HepG2 (cell line): Measurements from ENCODE around the gene RNF5. TPM values are rescaled to one million over a fixed set of nuclear protein-coding genes. Genes with fewer than 3 reads are reported as not detected.

Source experiments
- ATF7-NPFF ChIP-seq: sonication (generic); formaldehyde crosslinking; IDR thresholded peaks from 2 replicates; pipeline ENCODE4 v1.8.1; 2023; ENCODE audit warnings: mild to moderate bottlenecking, low read depth, missing genetic modification reagents, moderate library complexity
- CHD4 ChIP-seq: fragments of 200-600 bp; sonication (generic); IDR thresholded peaks from 2 replicates; pipeline ENCODE4 v1.7.0; 2017; ENCODE audit warnings: mild to moderate bottlenecking, low read length, borderline replicate concordance
- EP300 ChIP-seq, 3 experiments: sonication (generic) in 1 of 3; formaldehyde crosslinking in 1 of 3; IDR thresholded peaks; 2 replicates each; pipeline versions ENCODE4 v1.5.1 to v1.6.1; 2011 to 2020; ENCODE audit warnings: low read depth in 2 of 3, low read length in 2 of 3, borderline replicate concordance in 1 of 3, improper control_type of control experiment in 1 of 3, mild to moderate bottlenecking in 1 of 3, missing genetic modification reagents in 1 of 3, moderate library complexity in 1 of 3
- MED1 ChIP-seq: sonication (generic); formaldehyde crosslinking; IDR thresholded peaks from 2 replicates; pipeline ENCODE4 v1.4.0; 2020; ENCODE audit warnings: missing genetic modification reagents
- NFKB2 ChIP-seq: sonication (generic); formaldehyde crosslinking; IDR thresholded peaks from 2 replicates; pipeline ENCODE4 v1.4.0; 2020; ENCODE audit warnings: missing genetic modification reagents, borderline replicate concordance
- NR3C1 ChIP-seq: sonication (generic); formaldehyde crosslinking; IDR thresholded peaks from 2 replicates; pipeline ENCODE4 v1.4.0; 2020; ENCODE audit warnings: missing genetic modification reagents
- PRPF4 ChIP-seq: fragments of 200-400 bp; formaldehyde crosslinking; IDR thresholded peaks from 2 replicates; pipeline ENCODE4 v1.6.1; 2016; ENCODE audit warnings: low read length, low read depth; ENCODE audit not compliant: poor library complexity, severe bottlenecking
- RFXANK ChIP-seq: IDR thresholded peaks from 2 replicates; pipeline ENCODE4 v1.6.1; 2016
- ZEB1 ChIP-seq: IDR thresholded peaks from 2 replicates; pipeline ENCODE4 v1.6.1; 2012; ENCODE audit warnings: mild to moderate bottlenecking, low read depth, inconsistent platforms; ENCODE audit not compliant: insufficient replicate concordance
- ZNF101 ChIP-seq: sonication (generic); formaldehyde crosslinking; IDR thresholded peaks from 2 replicates; pipeline ENCODE4 v1.4.0; 2020; ENCODE audit warnings: mild to moderate bottlenecking, low read depth, missing genetic modification reagents, borderline replicate concordance
- ZNF317 ChIP-seq: sonication (generic); formaldehyde crosslinking; IDR thresholded peaks from 2 replicates; pipeline ENCODE4 v1.5.0; 2020; ENCODE audit warnings: mild to moderate bottlenecking, missing genetic modification reagents
- ZNF430 ChIP-seq: sonication (generic); formaldehyde crosslinking; IDR thresholded peaks from 2 replicates; pipeline ENCODE4 v1.9.0; 2021; ENCODE audit warnings: mild to moderate bottlenecking, missing genetic modification reagents
- ZNF441 ChIP-seq: sonication (generic); formaldehyde crosslinking; IDR thresholded peaks from 2 replicates; pipeline ENCODE4 v1.7.0; 2021; ENCODE audit warnings: missing genetic modification reagents, borderline replicate concordance
- ZNF766 ChIP-seq: sonication (generic); formaldehyde crosslinking; IDR thresholded peaks from 2 replicates; pipeline ENCODE4 v1.5.0; 2020; ENCODE audit warnings: missing genetic modification reagents, borderline replicate concordance
- polyA plus RNA-seq, 8 experiments: library from polyadenylated mRNA; depleted of rRNA in 3 of 8; stranded (reverse) in 7 of 8; unstranded in 1 of 8; fragments of >200 nt; fragmentation: Illumina TruSeq in 4 of 8; extraction: Trizol in 4 of 8; gene quantifications; 2 replicates each; pipeline versions ENCODE4 v1.2.1 to v1.2.3, GENCODE V29; 2011 to 2016; ENCODE audit warnings: low read depth in 4 of 8, missing spikeins in 1 of 8, mixed read lengths in 1 of 8; ENCODE audit not compliant: insufficient read depth in 1 of 8
- total RNA-seq, 5 experiments: library from RNA; depleted of rRNA; stranded (reverse); fragments of >200 nt; fragmentation: Illumina TruSeq; extraction: Trizol; gene quantifications; 2 replicates each; pipeline ENCODE4 v1.2.3, GENCODE V29; 2016; ENCODE audit warnings: low read depth in 1 of 5
- TF ChIP-seq, protein P1 (sequence below): sonication (generic); formaldehyde crosslinking; IDR thresholded peaks from 2 replicates; pipeline ENCODE4 v1.5.0; 2020; ENCODE audit warnings: missing genetic modification reagents
- TF ChIP-seq, protein P2 (sequence below): IDR thresholded peaks from 2 replicates; pipeline ENCODE4 v1.6.1; 2016; ENCODE audit warnings: control low read depth
- TF ChIP-seq, protein P3 (sequence below), 2 experiments: sonication (generic) in 1 of 2; formaldehyde crosslinking in 1 of 2; IDR thresholded peaks; 2 replicates each; pipeline versions ENCODE4 v1.6.1 to v1.9.0; 2014 to 2022; ENCODE audit warnings: antibody characterized with exemption in 1 of 2, borderline replicate concordance in 1 of 2, inconsistent platforms in 1 of 2, low read depth in 1 of 2, missing genetic modification reagents in 1 of 2

Gene RNF5
- total and polyA plus RNA-seq, 2 of the 13 experiments (the other 11 are each of a cell fraction or from before 2014, with no cell fraction given), result 98.0 to 131 TPM

DNA sequence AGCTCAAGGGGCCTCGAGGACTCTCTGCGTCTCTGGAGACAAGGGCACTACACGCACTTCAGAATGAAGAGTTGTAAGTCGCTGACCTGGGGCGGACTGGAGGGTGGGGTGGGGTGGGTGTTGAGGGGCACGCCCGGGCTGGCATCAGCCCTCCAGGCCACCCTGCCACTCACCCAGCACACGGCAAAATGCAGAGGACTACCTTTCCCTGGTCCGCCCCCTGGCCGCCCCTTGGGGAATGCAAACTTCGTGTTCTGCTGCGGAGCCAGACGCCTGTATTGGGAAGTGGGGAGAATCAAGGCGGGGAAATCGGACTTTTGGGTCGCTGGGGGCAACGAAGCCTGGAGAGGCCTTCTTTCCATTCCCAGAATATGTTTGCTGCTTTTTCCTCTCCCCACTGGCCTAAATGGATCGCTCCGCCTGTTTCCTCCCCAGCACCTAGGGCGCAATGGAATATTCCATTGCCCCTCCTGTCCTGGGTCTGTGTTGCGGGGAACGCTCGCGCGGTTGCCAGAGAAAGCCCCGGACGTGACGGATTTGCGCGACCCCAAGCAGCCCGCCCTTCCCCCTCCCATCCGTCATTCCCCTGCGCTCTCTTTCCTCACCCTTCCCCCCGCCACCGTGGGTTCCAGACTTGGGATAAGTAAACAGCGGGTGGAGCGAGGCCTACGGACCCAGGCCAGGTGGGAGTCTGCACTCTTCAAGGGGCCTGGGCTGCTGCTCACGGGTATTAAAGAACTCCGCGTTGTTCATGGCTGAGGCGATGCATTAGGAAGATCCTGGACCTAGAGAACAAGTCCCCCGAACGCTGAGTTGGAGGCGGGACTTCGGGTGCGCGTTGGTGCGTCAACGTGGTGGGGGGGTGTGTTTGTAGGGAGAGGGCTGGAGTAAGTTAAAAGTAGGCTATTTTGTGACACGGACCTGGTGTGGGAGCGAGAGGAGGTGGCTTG lies 24.4 kb upstream of the RNF5 start, which contains the start of gene PPT2 (continued):
- TF ChIP-seq ATF7-NPFF (no peak; the same call in 1 of the 2 replicates), ZEB1 (peak; percentile 64), RFXANK (CRISPR knock-in tag) (0 out of 2 replicates have a peak, but pooled peaks have one; percentile 45), NFKB2 (peak; percentile 73; the same call in 1 of the 2 replicates), ZNF766 (CRISPR knock-in tag) (no peak; the same call in 1 of the 2 replicates), ZNF430 (no peak; the same call in 1 of the 2 replicates), ZNF101 (CRISPR knock-in tag) (peak; percentile 71; the same call in 1 of the 2 replicates), NR3C1 (CRISPR knock-in tag) (no peak), MED1 (CRISPR knock-in tag) (peak; percentile 79), EP300 (IDR thresholded peaks at IDR 0.05; ENCODE audit: low read depth in 2 of 2, low read length in 2 of 2) (peak; percentile 71 to 82), EP300 (CRISPR knock-in tag; IDR thresholded peaks at IDR 0.05; ENCODE audit: borderline replicate concordance) (peak; percentile 69; the same call in 1 of the 2 replicates), ZNF441 (CRISPR knock-in tag) (peak; percentile 90), CHD4 (no peak; the same call in 1 of the 2 replicates), ZNF317 (CRISPR knock-in tag) (no peak), PRPF4 (peak; percentile 99)
- TF ChIP-seq, protein P1, sequence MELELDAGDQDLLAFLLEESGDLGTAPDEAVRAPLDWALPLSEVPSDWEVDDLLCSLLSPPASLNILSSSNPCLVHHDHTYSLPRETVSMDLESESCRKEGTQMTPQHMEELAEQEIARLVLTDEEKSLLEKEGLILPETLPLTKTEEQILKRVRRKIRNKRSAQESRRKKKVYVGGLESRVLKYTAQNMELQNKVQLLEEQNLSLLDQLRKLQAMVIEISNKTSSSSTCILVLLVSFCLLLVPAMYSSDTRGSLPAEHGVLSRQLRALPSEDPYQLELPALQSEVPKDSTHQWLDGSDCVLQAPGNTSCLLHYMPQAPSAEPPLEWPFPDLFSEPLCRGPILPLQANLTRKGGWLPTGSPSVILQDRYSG (CRISPR knock-in tag), result no peak
- TF ChIP-seq, protein P2, sequence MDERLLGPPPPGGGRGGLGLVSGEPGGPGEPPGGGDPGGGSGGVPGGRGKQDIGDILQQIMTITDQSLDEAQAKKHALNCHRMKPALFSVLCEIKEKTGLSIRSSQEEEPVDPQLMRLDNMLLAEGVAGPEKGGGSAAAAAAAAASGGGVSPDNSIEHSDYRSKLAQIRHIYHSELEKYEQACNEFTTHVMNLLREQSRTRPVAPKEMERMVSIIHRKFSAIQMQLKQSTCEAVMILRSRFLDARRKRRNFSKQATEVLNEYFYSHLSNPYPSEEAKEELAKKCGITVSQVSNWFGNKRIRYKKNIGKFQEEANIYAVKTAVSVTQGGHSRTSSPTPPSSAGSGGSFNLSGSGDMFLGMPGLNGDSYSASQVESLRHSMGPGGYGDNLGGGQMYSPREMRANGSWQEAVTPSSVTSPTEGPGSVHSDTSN (CRISPR knock-in tag), result peak; percentile 52; the same call in 1 of the 2 replicates
- TF ChIP-seq, protein P3, sequence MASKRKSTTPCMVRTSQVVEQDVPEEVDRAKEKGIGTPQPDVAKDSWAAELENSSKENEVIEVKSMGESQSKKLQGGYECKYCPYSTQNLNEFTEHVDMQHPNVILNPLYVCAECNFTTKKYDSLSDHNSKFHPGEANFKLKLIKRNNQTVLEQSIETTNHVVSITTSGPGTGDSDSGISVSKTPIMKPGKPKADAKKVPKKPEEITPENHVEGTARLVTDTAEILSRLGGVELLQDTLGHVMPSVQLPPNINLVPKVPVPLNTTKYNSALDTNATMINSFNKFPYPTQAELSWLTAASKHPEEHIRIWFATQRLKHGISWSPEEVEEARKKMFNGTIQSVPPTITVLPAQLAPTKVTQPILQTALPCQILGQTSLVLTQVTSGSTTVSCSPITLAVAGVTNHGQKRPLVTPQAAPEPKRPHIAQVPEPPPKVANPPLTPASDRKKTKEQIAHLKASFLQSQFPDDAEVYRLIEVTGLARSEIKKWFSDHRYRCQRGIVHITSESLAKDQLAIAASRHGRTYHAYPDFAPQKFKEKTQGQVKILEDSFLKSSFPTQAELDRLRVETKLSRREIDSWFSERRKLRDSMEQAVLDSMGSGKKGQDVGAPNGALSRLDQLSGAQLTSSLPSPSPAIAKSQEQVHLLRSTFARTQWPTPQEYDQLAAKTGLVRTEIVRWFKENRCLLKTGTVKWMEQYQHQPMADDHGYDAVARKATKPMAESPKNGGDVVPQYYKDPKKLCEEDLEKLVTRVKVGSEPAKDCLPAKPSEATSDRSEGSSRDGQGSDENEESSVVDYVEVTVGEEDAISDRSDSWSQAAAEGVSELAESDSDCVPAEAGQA (IDR thresholded peaks at IDR 0.05; ENCODE audit: low read depth), result peak; percentile 84
- TF ChIP-seq, protein P3 (CRISPR knock-in tag; IDR thresholded peaks at IDR 0.05; ENCODE audit: borderline replicate concordance), result 0 out of 2 replicates have a peak, but pooled peaks have one; percentile 48
